ENCODE data around the gene UBIAD1.

The UBIAD1 gene

GRCh38 chr1:11272832-11273594 is at the start of gene UBIAD1:
Gene UBIAD1, plus strand, starts transcription at chr1:11273198. Its CDS starts 334 bp downstream, at chr1:11273532.
- peak; percentile 88 for DNase-seq (ENCODE audit: low read depth)

GRCh38 chr1:11227106-11228077 is 45.6 kb upstream of the UBIAD1 start:
- peak; percentile 46 for DNase-seq (ENCODE audit: low read depth)

GRCh38 chr1:11229203-11229602 is 43.8 kb upstream of the UBIAD1 start:
- DNase-seq (ENCODE audit: low read depth) = no peak

- DNase-seq (ENCODE audit: low read depth) = no peak
Measured at GRCh38 chr1:11233208-11233607, 39.8 kb upstream of the UBIAD1 start.

GRCh38 chr1:11237356-11237755 is 35.6 kb upstream of the UBIAD1 start:
- no peak for DNase-seq (ENCODE audit: low read depth)

GRCh38 chr1:11238311-11238710 is 34.7 kb upstream of the UBIAD1 start:
- no peak for DNase-seq (ENCODE audit: low read depth)

GRCh38 chr1:11245248-11245647 is 27.8 kb upstream of the UBIAD1 start:
- DNase-seq (ENCODE audit: low read depth) = no peak

GRCh38 chr1:11245904-11246719 is 26.9 kb upstream of the UBIAD1 start:
- DNase-seq (ENCODE audit: low read depth) = no peak

- no peak for DNase-seq (ENCODE audit: low read depth)
Measured at GRCh38 chr1:11248169-11248568, 24.8 kb upstream of the UBIAD1 start.

- no peak for DNase-seq (ENCODE audit: low read depth)
Measured at GRCh38 chr1:11252538-11252937, 20.5 kb upstream of the UBIAD1 start.

- DNase-seq (ENCODE audit: low read depth) = no peak
Measured at GRCh38 chr1:11253226-11253625, 19.8 kb upstream of the UBIAD1 start.

GRCh38 chr1:11256299-11256698 is 16.7 kb upstream of the UBIAD1 start:
- no peak for DNase-seq (ENCODE audit: low read depth)

GRCh38 chr1:11262171-11263049 is 10.6 kb upstream of the UBIAD1 start, which contains the start of gene MTOR:
Gene MTOR, minus strand, starts transcription at chr1:11262551. Its CDS starts 3,142 bp downstream, at chr1:11259409.
- DNase-seq (ENCODE audit: low read depth) = peak; percentile 100

- DNase-seq (ENCODE audit: low read depth) = no peak
Measured at GRCh38 chr1:11266268-11267074, 6.5 kb upstream of the UBIAD1 start.

- peak; percentile 74 for DNase-seq (ENCODE audit: low read depth)
Measured at GRCh38 chr1:11267350-11268337, 5.4 kb upstream of the UBIAD1 start.

GRCh38 chr1:11272544-11272831 is 510 bp upstream of the UBIAD1 start:
- DNase-seq (ENCODE audit: low read depth) = no peak

- no peak for DNase-seq (ENCODE audit: low read depth)
Measured at GRCh38 chr1:11273595-11274234, 717 bp downstream of the UBIAD1 start.

GRCh38 chr1:11279152-11279551 is 6.2 kb downstream of the UBIAD1 start:
- DNase-seq (ENCODE audit: low read depth) = no peak

- DNase-seq (ENCODE audit: low read depth) = no peak
Measured at GRCh38 chr1:11279630-11280029, 6.6 kb downstream of the UBIAD1 start.

All from EH (cell line).